Brain pericyte (primary cell): Measurements from ENCODE around the gene VTI1A.
"Not testable (repeated sequence)": the region's sequence is repeated elsewhere in the genome, so short reads cannot be mapped to it uniquely, and the experiment has no call there.

Source experiments
- DNase-seq: peaks from one replicate; pipeline ENCODE4 v3.0.0-alpha.2; 2012; ENCODE audit warnings: low read depth, low spot score

VTI1A gene

DNA sequence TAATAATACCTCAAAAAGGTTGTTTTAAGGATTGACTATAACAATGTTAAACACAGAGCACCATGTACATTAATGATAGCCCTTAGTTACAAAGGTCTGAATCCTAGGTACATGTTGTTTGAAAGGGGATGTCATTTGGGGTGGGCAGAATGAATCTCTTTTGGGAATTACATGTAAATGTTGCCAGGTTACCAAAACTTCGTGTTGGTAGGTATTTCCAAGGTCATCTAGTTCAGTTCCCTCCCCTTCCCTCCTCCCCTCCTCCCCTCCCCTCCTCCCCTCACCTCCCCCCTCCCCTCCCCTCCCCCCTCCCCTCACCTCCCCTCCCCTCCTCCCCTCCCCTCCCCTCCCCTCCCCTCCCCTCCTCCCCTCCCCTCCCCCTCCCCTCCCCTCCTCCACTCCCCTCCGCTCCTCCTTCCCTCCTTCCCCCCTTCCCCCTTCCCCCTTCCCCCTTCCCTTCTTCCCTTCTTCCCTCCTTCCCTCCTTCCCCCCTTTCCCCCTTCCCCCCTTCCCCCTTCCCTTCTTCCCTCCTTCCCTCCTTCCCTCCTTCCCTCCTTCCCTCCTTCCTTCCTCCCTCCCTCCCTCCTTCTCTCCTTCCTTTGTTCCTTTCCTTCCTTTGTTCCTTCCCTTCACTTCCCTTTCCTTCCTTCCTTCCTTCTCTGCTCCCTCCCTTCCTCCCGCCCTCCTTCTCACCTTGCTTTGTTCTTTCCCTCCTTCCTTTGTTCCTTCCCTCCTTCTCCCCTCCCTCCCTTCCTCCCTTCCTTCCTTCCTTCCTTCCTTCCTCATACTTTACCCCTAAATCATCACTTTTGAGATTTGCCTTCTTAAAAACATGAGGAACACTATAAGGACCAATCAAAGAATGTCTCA lies 8.1 kb downstream of the VTI1A start:
- DNase-seq, result no peak

DNA sequence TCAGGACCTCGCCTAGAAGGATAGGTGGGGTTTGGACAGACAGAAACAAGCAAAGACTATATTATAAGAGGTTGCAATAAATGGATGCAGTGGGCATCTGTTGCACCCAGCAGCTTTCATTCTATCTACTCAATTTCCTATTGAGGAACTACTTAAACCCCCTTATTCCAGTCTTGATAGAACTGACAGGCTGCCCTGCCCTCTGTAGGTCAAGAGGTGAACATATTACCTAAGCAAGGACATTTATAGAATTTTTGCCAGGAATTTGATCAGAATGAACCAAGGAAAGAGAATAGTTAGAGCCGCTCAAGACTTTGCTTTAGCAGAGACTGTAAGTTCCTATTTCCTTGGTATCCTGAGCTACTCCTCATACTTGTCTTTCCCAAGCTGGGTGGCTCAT lies 9.5 kb downstream of the VTI1A start:
- DNase-seq, result no peak

DNA sequence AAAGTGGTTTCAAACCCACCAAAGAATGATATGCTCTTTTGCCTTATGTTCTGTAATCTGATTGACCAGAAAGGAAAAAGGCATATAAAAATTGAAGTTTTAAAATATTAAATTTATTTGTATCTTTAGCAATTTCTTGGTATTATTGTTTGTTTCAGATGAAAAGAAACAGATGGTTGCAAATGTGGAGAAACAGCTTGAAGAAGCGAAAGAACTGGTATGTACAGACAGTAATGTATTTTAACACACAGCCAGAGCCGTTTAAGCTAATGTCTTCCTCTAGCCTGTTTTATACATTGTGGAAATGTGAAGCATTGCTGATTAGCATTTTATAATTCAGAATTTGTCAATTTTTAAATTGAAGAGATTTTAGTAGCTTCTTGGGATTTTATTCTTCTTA lies 13.4 kb downstream of the VTI1A start:
- no peak for DNase-seq

DNA sequence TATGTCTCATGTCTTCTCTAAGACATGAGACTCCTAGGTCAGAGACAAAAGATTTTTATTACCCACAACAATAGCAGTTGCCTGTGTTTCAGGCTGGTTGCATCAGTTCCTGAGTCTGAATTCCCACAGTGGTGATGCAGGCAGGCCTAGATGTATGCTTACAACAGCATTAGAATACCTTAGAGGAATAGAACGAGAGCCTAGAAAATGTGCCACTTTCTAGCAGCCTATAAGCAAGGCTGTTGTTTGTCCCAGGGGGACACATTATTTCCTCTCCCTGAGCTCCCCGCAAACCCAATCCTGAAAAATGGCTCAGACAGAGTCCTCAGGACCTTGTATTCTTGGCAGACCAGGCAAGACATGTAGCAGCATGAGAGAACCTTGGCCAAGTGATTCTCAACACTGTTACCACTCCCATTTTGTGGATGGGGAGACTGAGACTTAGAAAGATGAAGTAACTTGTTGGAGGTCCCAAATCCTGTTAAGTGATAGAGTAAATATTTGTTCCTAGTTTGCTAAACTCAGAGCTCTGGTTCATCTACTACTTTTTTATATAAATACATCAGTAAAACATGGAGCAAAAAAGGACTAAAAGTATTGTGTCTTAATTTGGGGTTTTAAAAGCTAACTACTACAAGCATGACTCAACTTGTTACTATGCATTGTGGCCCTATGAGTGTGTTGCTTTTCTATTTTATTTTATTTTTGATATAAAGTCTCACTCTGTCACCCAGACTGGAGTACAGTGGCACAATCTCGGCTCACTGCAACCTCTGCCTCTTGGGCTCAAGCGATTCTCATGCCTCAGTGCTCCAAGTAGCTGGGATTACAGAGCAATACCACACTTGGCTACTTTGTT lies 14.2 kb downstream of the VTI1A start:
- no peak for DNase-seq

DNA sequence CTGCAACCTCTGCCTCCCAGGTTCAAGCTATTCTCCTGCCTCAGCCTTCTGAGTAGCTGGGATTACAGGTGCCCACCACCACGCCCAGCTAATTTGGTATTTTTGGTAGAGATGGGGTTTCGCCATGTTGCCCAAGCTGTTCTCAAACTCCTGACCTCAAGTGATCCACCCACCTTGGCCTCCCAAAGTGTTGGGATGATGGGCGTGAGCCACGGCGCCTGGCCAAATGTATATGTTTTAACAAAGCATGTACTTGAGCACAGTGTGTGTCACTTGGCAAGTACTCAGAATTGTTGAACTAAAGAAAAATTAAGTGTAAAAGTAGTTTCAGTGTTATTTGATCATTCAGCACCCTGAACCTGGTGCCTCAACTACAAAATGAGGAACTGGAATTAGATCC lies 17.1 kb downstream of the VTI1A start:
- not testable (repeated sequence) for DNase-seq

DNA sequence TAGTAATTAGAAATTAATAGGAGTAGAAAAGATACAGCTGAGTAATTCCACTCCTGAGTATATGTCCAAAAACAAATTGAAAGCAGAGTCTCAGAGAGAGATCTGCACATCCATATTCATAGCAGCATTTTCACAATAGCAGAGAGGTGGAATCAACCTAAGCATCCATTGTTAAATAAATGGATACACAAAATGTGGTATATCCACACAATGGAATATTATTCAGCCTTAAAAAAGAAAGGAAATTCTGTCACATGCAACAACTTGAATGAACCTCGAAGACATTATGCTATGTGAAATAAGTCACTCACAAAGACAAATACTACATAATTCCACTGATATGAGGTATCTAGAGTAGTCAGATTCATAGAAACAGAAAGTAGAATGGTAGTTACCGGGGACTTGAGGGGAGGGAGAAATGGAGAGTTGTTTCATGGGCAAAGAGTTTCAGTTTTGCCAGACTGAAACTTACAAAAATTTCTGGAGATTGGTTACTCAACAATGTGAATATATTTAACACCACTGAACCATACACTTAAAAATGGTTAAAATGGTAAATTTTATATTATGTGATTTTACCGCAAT lies 18.4 kb downstream of the VTI1A start:
- no peak for DNase-seq

DNA sequence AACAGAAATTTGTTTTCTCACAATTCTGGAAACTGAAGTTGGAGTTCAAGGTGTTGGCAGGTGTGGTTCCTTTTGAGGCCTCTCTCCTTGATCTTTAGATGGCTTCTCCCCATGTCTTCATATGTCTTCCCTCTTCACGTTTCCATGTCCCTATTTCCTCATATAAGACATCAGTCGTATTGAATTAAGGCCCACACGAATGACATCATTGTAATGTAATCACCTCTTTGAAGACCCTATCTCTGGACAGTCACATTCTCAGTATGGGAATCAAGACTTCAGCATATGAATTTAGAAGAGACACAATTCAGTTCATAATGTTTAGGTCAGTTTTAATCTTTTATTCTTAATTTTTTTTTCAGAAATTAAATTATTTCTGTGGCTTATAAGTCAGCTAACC lies 19.8 kb downstream of the VTI1A start:
- DNase-seq, result no peak

DNA sequence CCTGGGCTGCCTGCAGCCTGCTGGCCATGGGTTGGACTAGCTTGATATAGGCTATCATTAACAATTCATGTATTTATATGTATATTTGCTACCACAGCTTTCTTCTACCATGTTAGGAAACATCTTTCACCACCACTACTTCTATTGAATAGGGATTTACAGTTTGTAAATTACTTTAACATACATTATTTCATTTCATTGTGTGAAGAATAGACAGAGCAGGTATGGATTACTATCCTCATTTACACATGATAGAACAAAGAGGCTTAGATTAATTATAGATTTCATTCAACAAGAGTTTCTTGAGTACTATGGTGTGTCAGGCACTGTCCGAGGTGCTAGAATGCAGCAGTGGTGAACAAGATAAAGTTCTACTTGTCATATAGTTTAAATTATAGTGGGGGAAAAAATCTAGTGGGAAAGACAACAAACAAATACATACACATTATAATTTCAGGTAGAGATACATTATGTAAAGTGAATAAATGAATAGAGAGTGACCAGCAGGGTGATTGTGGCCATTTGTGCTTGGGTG lies 20.6 kb downstream of the VTI1A start:
- DNase-seq, result no peak

DNA sequence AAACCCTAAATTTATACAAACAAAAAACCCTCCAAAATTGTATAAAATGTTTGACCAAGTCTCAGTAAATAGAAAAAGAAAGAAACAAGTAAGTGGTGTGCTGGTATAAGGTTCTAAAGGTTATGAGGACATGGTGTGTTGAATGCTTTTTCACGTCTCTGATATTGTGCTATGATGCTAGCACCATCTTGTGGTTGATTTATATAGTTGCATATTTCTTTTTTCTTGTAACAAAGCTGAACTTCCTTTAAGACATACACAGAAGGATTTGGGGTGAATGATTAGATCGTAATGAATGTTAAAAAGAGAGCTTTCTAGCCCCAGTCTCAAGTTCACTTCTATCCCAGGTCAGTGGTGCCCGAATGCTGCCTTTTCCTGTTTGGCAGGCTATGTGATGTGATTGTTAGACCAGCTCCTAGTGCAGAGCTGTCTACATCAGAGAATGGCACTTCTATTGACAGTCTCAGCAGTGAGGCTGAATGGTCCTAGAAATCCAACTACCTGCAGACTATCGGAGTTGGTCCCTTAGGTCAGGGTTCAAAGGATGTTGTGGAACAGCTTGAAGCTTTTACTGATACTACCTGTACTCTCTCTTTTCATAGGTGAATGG lies 25.0 kb downstream of the VTI1A start:
- DNase-seq, result no peak

DNA sequence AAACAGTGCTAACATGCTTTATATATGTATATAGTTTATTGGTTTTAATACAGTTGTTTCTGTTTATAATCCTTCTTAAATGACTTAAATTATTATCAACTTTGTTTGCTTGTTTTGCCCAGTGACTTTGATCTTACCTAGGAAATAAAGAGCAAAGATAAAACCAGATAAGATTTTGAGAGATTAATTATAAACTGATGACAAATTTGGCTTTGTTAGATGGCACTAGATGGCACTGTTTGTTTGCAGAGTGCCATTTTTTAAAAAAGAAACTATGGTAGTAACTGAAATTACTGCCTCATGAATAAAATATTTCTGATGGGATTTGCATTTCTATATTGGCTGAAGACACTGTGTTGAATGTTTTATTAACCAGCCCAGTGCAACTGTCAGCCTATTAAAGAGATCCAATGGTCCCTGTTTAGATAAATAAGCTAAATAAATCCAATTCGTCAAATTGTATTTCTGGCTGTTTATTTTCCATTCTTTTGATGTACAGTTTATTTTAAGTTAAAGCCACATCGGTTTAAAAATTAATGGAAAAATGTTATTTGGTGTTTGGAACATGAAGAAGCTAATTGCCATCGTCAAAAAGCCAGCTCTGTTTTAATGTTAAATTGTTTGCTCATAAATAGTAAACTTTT lies 28.7 kb downstream of the VTI1A start:
- no peak for DNase-seq

DNA sequence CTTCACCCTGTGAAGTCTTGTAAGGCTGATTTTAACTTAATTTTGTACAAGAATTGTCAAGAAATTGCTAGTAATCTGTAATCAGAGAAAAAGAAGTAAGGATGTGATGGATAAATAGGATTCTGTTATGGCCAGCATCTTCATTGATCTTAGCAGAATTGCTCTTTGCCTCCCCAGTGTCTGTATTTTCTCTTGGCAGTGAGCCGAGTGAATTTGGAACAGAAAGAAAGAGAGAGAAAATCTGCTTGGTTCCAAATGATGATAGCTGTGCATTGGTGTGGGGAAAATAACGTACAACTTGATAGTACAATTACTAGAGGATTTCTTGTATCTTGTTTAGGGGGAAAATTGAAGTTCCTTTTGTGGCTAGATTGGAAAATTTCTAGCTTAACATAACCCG lies 34.6 kb downstream of the VTI1A start:
- no peak for DNase-seq

DNA sequence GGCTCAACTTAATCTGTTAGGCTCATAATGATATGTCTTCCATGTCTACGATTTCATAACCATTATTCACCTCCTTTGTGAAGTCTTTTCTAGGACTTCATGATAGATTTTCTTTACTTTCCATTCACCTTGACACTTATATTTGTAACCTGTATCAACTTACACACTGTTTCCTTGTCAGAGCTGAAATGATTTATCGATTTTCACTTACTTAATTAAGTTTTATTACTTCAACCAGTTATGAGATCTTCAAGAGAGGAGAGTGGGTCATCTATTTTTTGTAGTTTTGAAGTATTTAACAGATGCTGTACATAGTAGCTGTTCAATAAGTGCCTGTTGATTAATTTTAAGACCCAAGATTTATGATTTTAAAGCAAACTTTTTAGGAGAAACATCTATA lies 37.4 kb downstream of the VTI1A start:
- no peak for DNase-seq

DNA sequence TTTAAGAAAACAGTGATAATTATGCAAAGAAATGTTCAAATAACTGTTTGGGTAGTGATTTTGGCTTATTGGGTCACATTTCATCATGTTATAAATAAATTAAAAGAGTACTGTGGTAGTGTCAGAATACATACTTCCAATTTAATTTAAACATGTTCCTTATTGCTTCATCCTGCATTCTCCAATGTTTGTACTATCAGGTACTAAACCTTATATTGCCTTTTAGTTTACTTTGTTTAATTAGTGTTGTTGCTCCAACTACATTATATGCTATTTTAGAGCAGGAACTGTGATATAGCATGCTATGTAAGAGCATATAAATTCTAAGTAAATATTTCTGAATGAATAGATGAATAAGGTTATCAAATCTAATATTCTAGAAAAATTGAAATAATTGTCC lies 40.9 kb downstream of the VTI1A start:
- DNase-seq, result no peak

DNA sequence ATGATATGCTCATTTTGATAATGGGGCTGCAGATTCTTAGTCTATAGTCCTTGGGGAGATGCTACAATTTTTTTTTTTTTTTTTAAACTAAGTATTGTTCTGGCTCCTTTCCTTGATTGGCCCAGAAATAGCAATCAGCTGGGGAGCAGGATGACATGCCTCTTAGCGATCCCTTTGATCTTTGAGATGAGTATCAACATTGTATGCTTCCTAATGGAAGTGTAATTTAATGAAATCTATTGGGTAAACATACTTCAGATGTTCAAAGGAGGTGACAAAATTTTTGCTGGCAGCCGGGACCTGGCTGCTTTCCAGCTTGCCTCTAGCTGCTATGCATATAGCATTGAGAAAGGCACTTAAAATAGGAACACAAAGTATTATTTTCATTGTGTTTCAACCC lies 43.5 kb downstream of the VTI1A start:
- no peak for DNase-seq

DNA sequence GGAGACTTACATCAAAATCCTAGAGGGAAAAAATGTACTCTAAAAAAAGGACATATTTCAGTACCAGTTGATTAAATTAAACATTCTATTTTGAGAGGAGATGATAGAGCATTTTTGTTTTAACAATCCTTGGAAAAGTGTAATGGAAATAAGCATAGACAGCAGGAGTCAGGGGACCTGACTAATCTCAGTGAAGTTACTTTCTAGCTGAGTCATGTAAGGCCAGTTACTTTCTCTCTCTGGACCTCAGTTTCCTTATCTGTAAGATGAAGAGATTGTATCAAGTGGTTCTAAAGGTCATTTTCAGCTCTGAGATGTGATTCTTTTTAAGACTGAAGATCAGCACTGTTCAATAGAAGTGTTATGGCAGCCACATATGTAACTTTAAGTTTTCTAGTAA lies 44.1 kb downstream of the VTI1A start:
- DNase-seq, result no peak

DNA sequence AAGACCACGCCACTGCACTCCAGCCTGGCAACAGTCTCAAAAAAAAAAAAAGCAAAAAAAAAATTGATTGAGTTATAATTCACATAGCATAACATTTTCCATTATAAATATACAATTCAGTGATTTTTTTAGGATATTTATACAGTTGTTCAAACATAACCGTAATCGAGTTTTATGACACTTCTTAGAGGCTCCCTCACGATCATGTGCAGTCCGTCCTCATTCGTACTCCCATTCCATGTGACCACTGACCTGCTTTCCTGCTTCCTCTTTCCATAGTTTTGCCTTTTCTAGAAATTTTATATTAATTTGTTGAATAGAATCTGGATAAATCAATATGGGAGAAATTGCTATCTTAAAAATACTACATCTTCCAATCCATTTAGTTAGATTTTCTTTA lies 45.7 kb downstream of the VTI1A start:
- no peak for DNase-seq

DNA sequence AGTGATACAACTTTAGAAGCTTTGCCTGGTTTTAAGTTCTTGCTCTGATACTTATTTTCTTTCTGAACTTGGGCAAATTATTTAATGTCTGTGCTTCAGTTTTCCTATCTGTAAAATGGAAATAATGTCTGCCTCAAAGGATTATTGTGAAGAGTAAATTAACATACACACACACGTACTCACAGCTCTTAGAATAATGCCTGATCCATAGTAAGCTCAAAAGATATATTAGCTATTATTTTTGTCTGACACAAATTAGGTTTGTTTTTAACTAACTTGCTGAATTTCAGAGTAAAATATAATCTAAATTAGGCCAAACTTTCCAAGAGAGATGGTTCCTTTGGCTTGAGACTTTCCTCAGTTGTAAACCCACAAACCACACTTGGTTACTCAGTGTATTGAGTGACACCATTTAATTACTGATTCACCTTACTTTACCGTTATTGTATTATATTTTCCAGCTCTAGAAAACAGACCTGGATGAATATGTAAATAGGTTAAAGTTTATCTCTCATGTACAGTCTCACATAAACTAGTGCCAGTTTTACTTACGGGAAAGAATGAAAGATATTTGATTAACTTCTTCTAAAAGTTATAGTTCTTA lies 50.4 kb downstream of the VTI1A start:
- no peak for DNase-seq

DNA sequence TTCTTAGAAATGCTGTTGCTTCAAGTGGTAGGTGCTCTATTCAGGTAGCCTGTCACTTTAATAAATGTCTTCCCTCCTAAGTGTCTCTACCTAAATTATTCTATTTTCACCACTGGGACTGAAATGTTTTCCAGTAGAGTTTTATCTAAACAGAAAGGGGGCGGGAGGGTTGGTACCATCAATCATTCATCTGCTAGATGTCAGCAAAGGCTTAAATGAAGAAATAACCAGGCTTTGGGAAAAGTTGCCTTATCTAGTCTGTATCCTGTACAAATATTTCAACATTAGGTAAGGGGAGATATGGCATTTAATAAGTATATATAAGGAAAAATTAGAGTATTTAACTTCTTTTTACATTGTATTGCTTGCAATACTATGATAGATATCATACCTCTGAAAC lies 51.8 kb downstream of the VTI1A start:
- DNase-seq, result no peak

DNA sequence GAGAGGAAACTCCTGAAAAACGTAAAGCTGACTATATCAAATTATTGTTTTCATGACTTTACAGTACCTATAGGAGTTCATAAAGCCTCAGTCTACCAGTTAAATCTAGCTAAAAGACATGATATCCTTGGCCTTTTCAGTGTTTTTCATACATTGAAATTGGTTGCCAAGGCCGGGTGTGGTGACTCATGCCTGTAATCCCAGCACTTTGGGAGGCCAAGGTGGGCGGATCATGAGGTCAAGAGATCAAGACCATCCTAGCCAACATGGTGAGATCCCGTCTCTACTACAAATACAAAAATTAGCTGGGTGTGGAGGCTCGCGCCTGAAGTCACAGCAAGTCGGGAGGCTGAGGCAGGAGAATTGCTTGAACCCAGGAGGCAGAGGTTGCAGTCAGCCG lies 53.0 kb downstream of the VTI1A start:
- DNase-seq, result not testable (repeated sequence)

DNA sequence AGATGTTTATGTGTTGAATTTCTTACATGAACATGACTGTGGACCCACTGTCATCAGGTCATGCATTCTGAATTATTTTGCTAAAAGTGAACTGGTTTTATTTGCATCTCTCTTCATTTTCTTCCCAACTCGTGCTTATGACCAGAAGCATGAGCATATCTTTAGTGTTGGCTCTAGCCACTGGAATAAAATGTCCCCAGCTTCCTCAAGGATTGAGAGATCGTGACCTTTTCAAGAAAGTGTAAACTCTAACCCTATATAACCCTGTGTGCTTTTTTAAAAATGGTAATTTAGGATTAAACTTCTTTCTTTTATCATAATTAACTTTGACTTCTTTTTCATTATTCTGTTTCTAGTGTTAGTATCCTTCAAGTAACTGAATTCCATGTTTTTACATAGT lies 55.5 kb downstream of the VTI1A start:
- DNase-seq, result no peak

DNA sequence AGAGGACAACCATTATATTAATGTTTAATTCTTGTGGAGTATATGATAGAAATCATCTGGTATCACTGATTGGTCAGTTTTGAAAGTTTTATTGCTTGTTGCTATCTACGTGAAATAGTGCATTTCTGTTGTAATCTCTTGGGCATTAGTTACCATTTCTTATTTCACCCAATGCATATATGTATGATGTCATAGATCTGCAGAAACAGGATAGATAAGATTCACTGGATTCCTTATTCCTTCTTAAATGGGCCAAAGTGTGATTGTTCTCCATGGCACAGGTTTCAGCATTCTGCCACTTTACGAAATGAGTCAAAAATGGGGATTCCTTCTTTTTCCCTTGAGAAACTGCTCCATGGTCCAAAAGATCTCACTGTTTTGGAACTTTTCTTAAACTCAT lies 56.6 kb downstream of the VTI1A start:
- DNase-seq, result no peak
